IMR-90 (cell line): ENCODE results near the gene TAF10. TPM values are rescaled to one million over a fixed set of nuclear protein-coding genes. Genes with fewer than 3 reads are reported as not detected.
A peak's percentile ranks its signal among the peaks of the same experiment; 100 is the strongest.

Experiments used
- ATAC-seq: fragments of 200-7000 bp; cut with Tn5 transposase; 2 replicates; pipeline ENCODE4 v1.9.1; 2020; ENCODE audit warnings: low read depth, mild to moderate bottlenecking, moderate library complexity
- BruUV-seq: library from RNA; stranded (reverse); fragments of 400-500 nt; replicated peaks from 2 replicates; lab custom pipeline; 2021; lab: Mats Ljungman, UMichigan
- CTCF ChIA-PET: fragments of 300-600 bp; formaldehyde crosslinking; extraction: SDS; loops from one replicate; lab custom pipeline; 2021; ENCODE audit warnings: antibody characterized with exemption; lab: Yijun Ruan, JAX
- POLR2A ChIA-PET: fragments of 300-600 bp; sonication (Branson Sonifier 250); formaldehyde crosslinking; loops from one replicate; lab custom pipeline; 2022; ENCODE audit warnings: antibody characterized with exemption; ENCODE audit not compliant: unreplicated experiment; lab: Charles Lee
- DNase-seq: peaks from one replicate; pipeline ENCODE4 v3.0.0; 2013
- H2AFZ ChIP-seq: replicated peaks from 2 replicates; pipeline ENCODE3; 2013; ENCODE audit warnings: low read length, mild to moderate bottlenecking; ENCODE audit not compliant: poor library complexity
- H2AK5ac ChIP-seq: 2 replicates; pipeline ENCODE4 v1.6.1; 2013; ENCODE audit warnings: low read depth, low read length, inconsistent platforms
- H2AK9ac ChIP-seq: replicated peaks from 2 replicates; pipeline ENCODE3; 2013; ENCODE audit warnings: mild to moderate bottlenecking, low read depth, low read length, moderate library complexity; ENCODE audit not compliant: poor library complexity
- H2BK120ac ChIP-seq: 2 replicates; pipeline ENCODE4 v1.6.1; 2013; ENCODE audit warnings: low read depth, low read length, inconsistent platforms
- H2BK15ac ChIP-seq: 3 replicates; pipeline ENCODE4 v1.6.1; 2013; ENCODE audit warnings: low read depth, low read length, inconsistent platforms
- H2BK20ac ChIP-seq: 2 replicates; pipeline ENCODE4 v1.6.1; 2013; ENCODE audit warnings: low read depth, mild to moderate bottlenecking, inconsistent platforms, low read length, moderate library complexity
- H2BK5ac ChIP-seq: 2 replicates; pipeline ENCODE4 v1.6.1; 2013; ENCODE audit warnings: mild to moderate bottlenecking, low read depth, low read length, inconsistent platforms; ENCODE audit not compliant: poor library complexity, severe bottlenecking
- H3K14ac ChIP-seq: replicated peaks from 2 replicates; pipeline ENCODE4 v1.6.1; 2013; ENCODE audit warnings: low read depth, low read length, inconsistent platforms
- H3K18ac ChIP-seq: 2 replicates; pipeline ENCODE4 v1.6.1; 2013; ENCODE audit warnings: low read depth, low read length, control low read depth
- H3K23ac ChIP-seq: 2 replicates; pipeline ENCODE4 v1.6.1; 2013; ENCODE audit warnings: low read depth, low read length, inconsistent platforms
- H3K27ac ChIP-seq: 2 replicates; pipeline ENCODE4 v1.5.1; 2013; ENCODE audit warnings: mild to moderate bottlenecking, control low read depth, low read length; ENCODE audit not compliant: insufficient read depth
- H3K27me3 ChIP-seq: 2 replicates; pipeline ENCODE4 v1.6.1; 2013; ENCODE audit warnings: low read length; ENCODE audit not compliant: control insufficient read depth, insufficient read depth
- H3K36me3 ChIP-seq: 2 replicates; pipeline ENCODE4 v1.6.1; 2013; ENCODE audit warnings: low read length, mixed read lengths; ENCODE audit not compliant: control insufficient read depth, insufficient read depth
- H3K4ac ChIP-seq: 2 replicates; pipeline ENCODE4 v1.6.1; 2013; ENCODE audit warnings: low read depth, low read length, inconsistent platforms
- H3K4me1 ChIP-seq: 2 replicates; pipeline ENCODE4 v1.6.1; 2013; ENCODE audit warnings: low read length, mixed read lengths; ENCODE audit not compliant: control insufficient read depth, insufficient read depth
- H3K4me2 ChIP-seq: 2 replicates; pipeline ENCODE4 v1.6.1; 2013; ENCODE audit warnings: low read depth, mild to moderate bottlenecking, control low read depth, low read length, moderate library complexity
- H3K4me3 ChIP-seq: 2 replicates; pipeline ENCODE4 v1.5.1; 2013; ENCODE audit warnings: low read depth, mild to moderate bottlenecking, control low read depth, low read length, moderate library complexity; ENCODE audit not compliant: insufficient read depth
- H3K56ac ChIP-seq: 2 replicates; pipeline ENCODE4 v1.6.1; 2013; ENCODE audit warnings: low read length, inconsistent platforms; ENCODE audit not compliant: insufficient read depth; ENCODE audit errors: extremely low read depth
- H3K79me1 ChIP-seq, 2 experiments: 2 replicates each; pipeline ENCODE4 v1.6.1; 2013; ENCODE audit warnings: low read length in 2 of 2, inconsistent platforms in 1 of 2, low read depth in 1 of 2
- H3K9ac ChIP-seq: 2 replicates; pipeline ENCODE4 v1.6.1; 2013; ENCODE audit warnings: low read depth, low read length, control low read depth
- H3K9me1 ChIP-seq: 2 replicates; pipeline ENCODE4 v1.6.1; 2013; ENCODE audit warnings: low read length, inconsistent platforms; ENCODE audit not compliant: insufficient read depth
- H3K9me3 ChIP-seq: 2 replicates; pipeline ENCODE4 v1.6.1; 2013; ENCODE audit warnings: low read length; ENCODE audit not compliant: control insufficient read depth, insufficient read depth
- H4K20me1 ChIP-seq: 2 replicates; pipeline ENCODE4 v1.6.1; 2013; ENCODE audit warnings: low read length, inconsistent platforms; ENCODE audit not compliant: insufficient read depth
- H4K5ac ChIP-seq: 2 replicates; pipeline ENCODE4 v1.6.1; 2013; ENCODE audit warnings: mild to moderate bottlenecking, low read depth, low read length, control low read depth
- H4K8ac ChIP-seq, 2 experiments: 2 replicates each; pipeline ENCODE4 v1.6.1; 2013; ENCODE audit warnings: low read depth in 2 of 2, low read length in 2 of 2, control low read depth in 1 of 2, inconsistent platforms in 1 of 2
- H4K91ac ChIP-seq: 2 replicates; pipeline ENCODE4 v1.6.1; 2013; ENCODE audit warnings: low read depth, low read length, inconsistent platforms; ENCODE audit not compliant: insufficient read depth
- CEBPB ChIP-seq: IDR thresholded peaks from 2 replicates; pipeline ENCODE4 v1.6.1; 2012; ENCODE audit warnings: low read depth, low read length, improper control_type of control experiment
- CHD1 ChIP-seq: IDR thresholded peaks from 2 replicates; pipeline ENCODE4 v1.6.1; 2012; ENCODE audit warnings: low read depth, low read length, improper control_type of control experiment
- FOS ChIP-seq: fragments of 150-350 bp; IDR thresholded peaks from 2 replicates; pipeline ENCODE4 v1.6.1; 2016; ENCODE audit warnings: low read depth, low read length
- MAZ ChIP-seq: IDR thresholded peaks from 2 replicates; pipeline ENCODE4 v1.6.1; 2012; ENCODE audit warnings: low read depth, mild to moderate bottlenecking, low read length, improper control_type of control experiment, moderate library complexity, borderline replicate concordance
- MXI1 ChIP-seq: IDR thresholded peaks from 2 replicates; pipeline ENCODE4 v1.6.1; 2012; ENCODE audit warnings: low read depth, mild to moderate bottlenecking, low read length, moderate library complexity, borderline replicate concordance
- NFE2L2 ChIP-seq: fragments of 150-350 bp; IDR thresholded peaks from 2 replicates; pipeline ENCODE4 v1.6.1; 2016; ENCODE audit warnings: low read depth, mild to moderate bottlenecking, low read length
- RAD21 ChIP-seq: IDR thresholded peaks from 2 replicates; pipeline ENCODE4 v1.6.1; 2012; ENCODE audit warnings: low read length, improper control_type of control experiment
- RFX5 ChIP-seq: IDR thresholded peaks from 2 replicates; pipeline ENCODE4 v1.8.0; 2012; ENCODE audit warnings: low read depth, mild to moderate bottlenecking, low read length, moderate library complexity
- SMC3 ChIP-seq: fragments of 150-350 bp; IDR thresholded peaks from 2 replicates; pipeline ENCODE4 v1.6.1; 2016; ENCODE audit warnings: low read depth, mild to moderate bottlenecking, antibody characterized with exemption, low read length, moderate library complexity
- WGBS, 2 experiments: methylation state at CpG; one replicate each; pipeline versions ENCODE4 v1.1.5 to v1.1.7; 2013; ENCODE audit warnings: missing lambda C conversion rate in 2 of 2; ENCODE audit not compliant: insufficient read length in 1 of 2; ENCODE audit errors: extremely low coverage in 2 of 2; 5-methylcytosine and 5-hydroxymethylcytosine counted together
- dilution Hi-C: fragments of 300-500 bp; cut with HindIII; formaldehyde crosslinking; loops from one replicate; pipeline ENCODE4 v1.14.3; 2018; ENCODE audit warnings: low sequenced_read_pairs; ENCODE audit not compliant: unreplicated experiment
- in situ Hi-C: fragments of 300-500 bp; cut with MboI; formaldehyde crosslinking; loops from 3 replicates; pipeline ENCODE4 v1.14.3; 2019; ENCODE audit warnings: low sequenced_read_pairs, inconsistent platforms, mixed read lengths
- intact Hi-C: fragments of 100-400 bp; cut with micrococcal nuclease; formaldehyde crosslinking; loops from 2 replicates; pipeline ENCODE4 v1.10.0; 2022
- polyA plus RNA-seq, 3 experiments: library from polyadenylated mRNA; depleted of rRNA; stranded (reverse); fragments of >200 nt; gene quantifications; 2 replicates each; pipeline ENCODE4 v1.2.3, GENCODE V29; 2012; ENCODE audit warnings: low replicate concordance in 1 of 3
- total RNA-seq: library from RNA; depleted of rRNA; stranded (reverse); fragments of >200 nt; gene quantifications from 2 replicates; pipeline ENCODE4 v1.2.3, GENCODE V29; 2012
- TF ChIP-seq, protein P1 (sequence below): fragments of 150-350 bp; IDR thresholded peaks from 2 replicates; pipeline ENCODE4 v1.6.1; 2016; ENCODE audit warnings: low read depth, mild to moderate bottlenecking, low read length, moderate library complexity, borderline replicate concordance
- TF ChIP-seq, protein P2 (sequence below): fragments of 150-350 bp; IDR thresholded peaks from 2 replicates; pipeline ENCODE4 v1.6.1; 2017; ENCODE audit warnings: mild to moderate bottlenecking, antibody characterized with exemption, low read length, low read depth
- TF ChIP-seq, protein P3 (sequence below): conservative IDR thresholded peaks from 2 replicates; pipeline ENCODE4 v1.5.1; 2012; ENCODE audit warnings: mild to moderate bottlenecking, low read depth, low read length, improper control_type of control experiment

TAF10 gene
- total and polyA plus RNA-seq, 2 of the 4 experiments (the other 2 are of a cell fraction) = 18.6 to 132 TPM

DNA sequence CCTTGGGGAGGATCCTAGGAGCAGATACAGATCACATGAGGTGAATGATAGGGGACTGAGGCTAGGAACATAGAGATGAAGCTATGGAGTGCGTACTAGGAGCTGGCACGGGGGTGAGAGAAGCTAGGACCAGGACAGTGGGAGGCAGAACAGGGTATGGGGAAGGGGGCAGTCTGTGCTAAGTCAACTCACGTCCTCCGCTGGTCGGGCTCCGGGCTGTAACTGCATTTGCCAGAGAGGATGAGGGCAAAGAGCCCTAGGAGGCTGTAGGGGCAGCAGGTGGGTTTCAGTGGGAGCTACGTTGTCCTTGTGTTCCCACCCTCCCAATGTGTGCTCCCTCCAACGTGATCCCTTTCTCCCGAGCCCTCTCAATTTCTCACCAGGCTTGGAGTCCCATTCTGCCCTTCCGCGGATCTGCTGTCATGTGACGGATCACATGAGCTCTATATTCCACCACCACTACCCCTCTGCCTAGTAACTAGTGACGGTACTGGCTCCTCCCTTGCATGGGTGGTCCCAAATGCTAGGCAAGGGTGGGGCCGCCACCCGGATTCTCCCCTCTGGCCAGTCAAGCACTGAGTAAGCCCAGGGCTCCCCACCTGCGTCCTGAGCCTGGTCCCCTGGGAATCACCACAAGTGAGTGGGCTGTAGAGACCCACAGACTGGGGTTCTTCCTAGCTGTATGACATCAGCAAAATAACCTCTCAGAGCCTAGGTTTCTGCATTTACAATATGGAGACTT lies 7.2 kb upstream of the TAF10 start, which contains the start of gene TPP1:
Gene TPP1, minus strand, starts transcription at position 419 of the 742 bp plus-strand sequence. Its CDS starts 22 bp downstream, at position 397.
- peak within 1 kb of the TSS; percentile 43 for H3K18ac ChIP-seq
- dilution Hi-C loops = no loop called here
- H3K27ac ChIP-seq = peak within 1 kb of the TSS; percentile 81
- peak within 1 kb of the TSS; percentile 95 for H3K14ac ChIP-seq
- 2% methylated on average over 6 of the region's 16 CpGs; no CpG with 5 or more reads in 1 of the 2 experiments for WGBS, 2 experiments
- DNase-seq (peak; percentile 94), ATAC-seq (peak; percentile 93)
- POLR2A ChIA-PET = interaction anchor here (0.8 to 1.6 kb wide), 2 partner anchors 16 to 64 kb away, joined by 3 to 4 read pairs; partner anchors contain the start of gene MRPL17
- H2AFZ ChIP-seq = peak within 1 kb of the TSS; percentile 97
- H4K20me1 ChIP-seq = peaks cover 9% of the 10 kb centered on the region; the same call in 1 of the 2 replicates
- H3K9me3 ChIP-seq = no peaks in the 10 kb centered on the region
- H3K56ac ChIP-seq = peak within 1 kb of the TSS; percentile 72
- peaks cover 19% of the 10 kb centered on the region for H3K9me1 ChIP-seq
- H4K91ac ChIP-seq = peak within 1 kb of the TSS; percentile 78
- peak within 1 kb of the TSS; percentile 75 for H3K4me3 ChIP-seq
- H4K8ac ChIP-seq = peak within 1 kb of the TSS; percentile 79 to 91
- H3K4me2 ChIP-seq = peak within 1 kb of the TSS; percentile 91
- peak within 1 kb of the TSS; percentile 66 for H2BK120ac ChIP-seq
- H3K36me3 ChIP-seq = peaks cover 30% of the 10 kb centered on the region; the same call in 1 of the 2 replicates
- peak within 1 kb of the TSS; percentile 74 for H2BK5ac ChIP-seq
- H4K5ac ChIP-seq = peak within 1 kb of the TSS; percentile 73
- peak within 1 kb of the TSS; percentile 36 for H2BK20ac ChIP-seq
- in situ Hi-C loops = loop anchor here (5.0 kb wide), 1 partner anchor 63 kb away; the partner anchor contains the start of gene MRPL17
- H3K27me3 ChIP-seq = no peaks in the 10 kb centered on the region
- H3K9ac ChIP-seq = peak within 1 kb of the TSS; percentile 90
- H3K23ac ChIP-seq = peak within 1 kb of the TSS; percentile 90
- H3K4me1 ChIP-seq = peaks cover 7% of the 10 kb centered on the region
- peaks cover 9 to 45% of the 10 kb centered on the region in 2 experiments for H3K79me1 ChIP-seq
- H2AK5ac ChIP-seq = peak within 1 kb of the TSS; percentile 93
- intact Hi-C loops = loop anchor here (5.0 kb wide), 1 partner anchor 138 kb away; no protein-coding TSS in a partner anchor
- CTCF ChIA-PET = interaction anchor here (0.6 to 2.4 kb wide), 8 partner anchors 13 to 240 kb away, joined by 3 to 17 read pairs (median 4); partner anchors contain the start of gene MRPL17
- H2AK9ac ChIP-seq = peak within 1 kb of the TSS; percentile 97
- BruUV-seq = no TSS peak
- H2BK15ac ChIP-seq = peak within 1 kb of the TSS; percentile 66; the same call in 2 of the 3 replicates
- peak within 1 kb of the TSS; percentile 94 for H3K4ac ChIP-seq
- 0 out of 2 replicates have a peak, but pooled peaks have one; percentile 3 for TF ChIP-seq NFE2L2
- no peak; the same call in 1 of the 2 replicates for TF ChIP-seq MXI1
- TF ChIP-seq SMC3 = no peak
- TF ChIP-seq CEBPB = no peak
- no peak; the same call in 1 of the 2 replicates for TF ChIP-seq MAZ
- TF ChIP-seq, protein P1, sequence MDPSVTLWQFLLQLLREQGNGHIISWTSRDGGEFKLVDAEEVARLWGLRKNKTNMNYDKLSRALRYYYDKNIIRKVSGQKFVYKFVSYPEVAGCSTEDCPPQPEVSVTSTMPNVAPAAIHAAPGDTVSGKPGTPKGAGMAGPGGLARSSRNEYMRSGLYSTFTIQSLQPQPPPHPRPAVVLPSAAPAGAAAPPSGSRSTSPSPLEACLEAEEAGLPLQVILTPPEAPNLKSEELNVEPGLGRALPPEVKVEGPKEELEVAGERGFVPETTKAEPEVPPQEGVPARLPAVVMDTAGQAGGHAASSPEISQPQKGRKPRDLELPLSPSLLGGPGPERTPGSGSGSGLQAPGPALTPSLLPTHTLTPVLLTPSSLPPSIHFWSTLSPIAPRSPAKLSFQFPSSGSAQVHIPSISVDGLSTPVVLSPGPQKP = no peak
- TF ChIP-seq, protein P2, sequence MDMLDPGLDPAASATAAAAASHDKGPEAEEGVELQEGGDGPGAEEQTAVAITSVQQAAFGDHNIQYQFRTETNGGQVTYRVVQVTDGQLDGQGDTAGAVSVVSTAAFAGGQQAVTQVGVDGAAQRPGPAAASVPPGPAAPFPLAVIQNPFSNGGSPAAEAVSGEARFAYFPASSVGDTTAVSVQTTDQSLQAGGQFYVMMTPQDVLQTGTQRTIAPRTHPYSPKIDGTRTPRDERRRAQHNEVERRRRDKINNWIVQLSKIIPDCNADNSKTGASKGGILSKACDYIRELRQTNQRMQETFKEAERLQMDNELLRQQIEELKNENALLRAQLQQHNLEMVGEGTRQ = peak; percentile 100
- no peak for TF ChIP-seq CHD1
- peak; percentile 1; the same call in 1 of the 2 replicates for TF ChIP-seq RAD21
- peak; percentile 100 for TF ChIP-seq RFX5
- peak; percentile 96 for TF ChIP-seq FOS
- TF ChIP-seq, protein P3, sequence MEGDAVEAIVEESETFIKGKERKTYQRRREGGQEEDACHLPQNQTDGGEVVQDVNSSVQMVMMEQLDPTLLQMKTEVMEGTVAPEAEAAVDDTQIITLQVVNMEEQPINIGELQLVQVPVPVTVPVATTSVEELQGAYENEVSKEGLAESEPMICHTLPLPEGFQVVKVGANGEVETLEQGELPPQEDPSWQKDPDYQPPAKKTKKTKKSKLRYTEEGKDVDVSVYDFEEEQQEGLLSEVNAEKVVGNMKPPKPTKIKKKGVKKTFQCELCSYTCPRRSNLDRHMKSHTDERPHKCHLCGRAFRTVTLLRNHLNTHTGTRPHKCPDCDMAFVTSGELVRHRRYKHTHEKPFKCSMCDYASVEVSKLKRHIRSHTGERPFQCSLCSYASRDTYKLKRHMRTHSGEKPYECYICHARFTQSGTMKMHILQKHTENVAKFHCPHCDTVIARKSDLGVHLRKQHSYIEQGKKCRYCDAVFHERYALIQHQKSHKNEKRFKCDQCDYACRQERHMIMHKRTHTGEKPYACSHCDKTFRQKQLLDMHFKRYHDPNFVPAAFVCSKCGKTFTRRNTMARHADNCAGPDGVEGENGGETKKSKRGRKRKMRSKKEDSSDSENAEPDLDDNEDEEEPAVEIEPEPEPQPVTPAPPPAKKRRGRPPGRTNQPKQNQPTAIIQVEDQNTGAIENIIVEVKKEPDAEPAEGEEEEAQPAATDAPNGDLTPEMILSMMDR = no peak
